HG03135 (cell line): ENCODE measurements around the gene MED27.

Source experiments
- ATAC-seq: cut with Tn5 transposase; IDR thresholded peaks from one replicate; pipeline ENCODE4 v1.9.1; 2021; ENCODE audit warnings: mild to moderate bottlenecking, moderate library complexity; ENCODE audit not compliant: unreplicated experiment

MED27 gene

GRCh38 chr9:132000659-132001058 is 79.0 kb downstream of the MED27 start:
- ATAC-seq: no peak

GRCh38 chr9:131999692-132000551 is 79.7 kb downstream of the MED27 start:
- no peak for ATAC-seq

- no peak for ATAC-seq
Observed at GRCh38 chr9:131997779-131998178, 81.9 kb downstream of the MED27 start.

GRCh38 chr9:131997076-131997475 is 82.6 kb downstream of the MED27 start:
- ATAC-seq: no peak

- no peak for ATAC-seq
Observed at GRCh38 chr9:131995382-131995781, 84.3 kb downstream of the MED27 start.

- no peak for ATAC-seq
Observed at GRCh38 chr9:131994364-131995125, 85.1 kb downstream of the MED27 start.

GRCh38 chr9:131992906-131993657 is 86.6 kb downstream of the MED27 start:
- ATAC-seq: no peak

GRCh38 chr9:131987232-131987631 is 92.4 kb downstream of the MED27 start:
- no peak for ATAC-seq

GRCh38 chr9:131986576-131986975 is 93.1 kb downstream of the MED27 start:
- no peak for ATAC-seq

- ATAC-seq: no peak
Observed at GRCh38 chr9:131986089-131986488, 93.6 kb downstream of the MED27 start.

- ATAC-seq: no peak
Observed at GRCh38 chr9:131984564-131984963, 95.1 kb downstream of the MED27 start.

- ATAC-seq: no peak
Observed at GRCh38 chr9:131982671-131983239, 96.9 kb downstream of the MED27 start.

GRCh38 chr9:131982102-131982501 is 97.6 kb downstream of the MED27 start:
- no peak for ATAC-seq

- no peak for ATAC-seq
Observed at GRCh38 chr9:131981116-131981776, 98.4 kb downstream of the MED27 start.

- ATAC-seq: no peak
Observed at GRCh38 chr9:131980267-131981016, 99.2 kb downstream of the MED27 start.

- ATAC-seq: no peak
Observed at GRCh38 chr9:131977109-131977838, 102.4 kb downstream of the MED27 start.

GRCh38 chr9:131976157-131977108 is 103.2 kb downstream of the MED27 start:
- ATAC-seq: no peak

GRCh38 chr9:131972889-131973288 is 106.8 kb downstream of the MED27 start:
- no peak for ATAC-seq
